ENCODE results near the gene PKNOX2. TPM values are rescaled to one million over a fixed set of nuclear protein-coding genes. Genes with fewer than 3 reads are reported as not detected.

Gene PKNOX2
- total and polyA plus RNA-seq, 4 donors: 0.14 to 0.29 (median 0.24) TPM

- DNase-seq (ENCODE audit: low spot score): no peak
- WGBS: 71% methylated on average over 7 of the region's 7 CpGs
Observed at GRCh38 chr11:125304136-125304535, 139.6 kb downstream of the PKNOX2 start.

More at GRCh38 chr11:125304136-125304535, 139.6 kb downstream of the PKNOX2 start:
- Histone ChIP-seq H3K9ac (ENCODE audit: low read depth in 1 of 2, low read length in 2 of 2) (no peak overlapping the region), H3K36me3 (ENCODE audit: control insufficient read depth in 4 of 4, insufficient read depth in 3 of 4, low read depth in 1 of 4, low read length in 3 of 4) (no peaks in the 10 kb centered on the region), H3K27me3 (ENCODE audit: control insufficient read depth in 4 of 4, insufficient read depth in 4 of 4, low read length in 3 of 4) (no peaks in the 10 kb centered on the region), H3K4me3 (ENCODE audit: low read depth in 1 of 3, low read length in 3 of 3) (no peak overlapping the region), H3K9me3 (ENCODE audit: control insufficient read depth in 4 of 4, low read length in 3 of 4) (no peaks in the 10 kb centered on the region), H3K27ac (ENCODE audit: low read depth in 1 of 2, low read length in 2 of 2) (no peak overlapping the region), H3K4me1 (ENCODE audit: control insufficient read depth in 4 of 4, insufficient read depth in 4 of 4, low read length in 3 of 4) (no peaks in the 10 kb centered on the region)
- TF ChIP-seq EGR1 (IDR thresholded peaks at IDR 0.05; ENCODE audit: low read depth in 2 of 2): no peak
- TF ChIP-seq FOXA1 (IDR thresholded peaks at IDR 0.05): no peak
- TF ChIP-seq, protein P1, sequence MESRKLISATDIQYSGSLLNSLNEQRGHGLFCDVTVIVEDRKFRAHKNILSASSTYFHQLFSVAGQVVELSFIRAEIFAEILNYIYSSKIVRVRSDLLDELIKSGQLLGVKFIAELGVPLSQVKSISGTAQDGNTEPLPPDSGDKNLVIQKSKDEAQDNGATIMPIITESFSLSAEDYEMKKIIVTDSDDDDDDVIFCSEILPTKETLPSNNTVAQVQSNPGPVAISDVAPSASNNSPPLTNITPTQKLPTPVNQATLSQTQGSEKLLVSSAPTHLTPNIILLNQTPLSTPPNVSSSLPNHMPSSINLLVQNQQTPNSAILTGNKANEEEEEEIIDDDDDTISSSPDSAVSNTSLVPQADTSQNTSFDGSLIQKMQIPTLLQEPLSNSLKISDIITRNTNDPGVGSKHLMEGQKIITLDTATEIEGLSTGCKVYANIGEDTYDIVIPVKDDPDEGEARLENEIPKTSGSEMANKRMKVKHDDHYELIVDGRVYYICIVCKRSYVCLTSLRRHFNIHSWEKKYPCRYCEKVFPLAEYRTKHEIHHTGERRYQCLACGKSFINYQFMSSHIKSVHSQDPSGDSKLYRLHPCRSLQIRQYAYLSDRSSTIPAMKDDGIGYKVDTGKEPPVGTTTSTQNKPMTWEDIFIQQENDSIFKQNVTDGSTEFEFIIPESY (IDR thresholded peaks at IDR 0.05): no peak
- TF ChIP-seq NR2F2 (IDR thresholded peaks at IDR 0.05): no peak
- TF ChIP-seq, protein P2, sequence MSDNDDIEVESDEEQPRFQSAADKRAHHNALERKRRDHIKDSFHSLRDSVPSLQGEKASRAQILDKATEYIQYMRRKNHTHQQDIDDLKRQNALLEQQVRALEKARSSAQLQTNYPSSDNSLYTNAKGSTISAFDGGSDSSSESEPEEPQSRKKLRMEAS (IDR thresholded peaks at IDR 0.05): no peak
- no peak for TF ChIP-seq HNF4A (conservative IDR thresholded peaks at IDR 0.05)
- TF ChIP-seq, protein P3, sequence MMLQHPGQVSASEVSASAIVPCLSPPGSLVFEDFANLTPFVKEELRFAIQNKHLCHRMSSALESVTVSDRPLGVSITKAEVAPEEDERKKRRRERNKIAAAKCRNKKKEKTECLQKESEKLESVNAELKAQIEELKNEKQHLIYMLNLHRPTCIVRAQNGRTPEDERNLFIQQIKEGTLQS (IDR thresholded peaks at IDR 0.05): no peak
- no peak for TF ChIP-seq FOXA2 (IDR thresholded peaks at IDR 0.05)
- TF ChIP-seq YY1 (IDR thresholded peaks at IDR 0.05): no peak
- TF ChIP-seq SP1 (IDR thresholded peaks at IDR 0.05): no peak
- no peak for TF ChIP-seq REST (IDR thresholded peaks at IDR 0.05)
- no peak for TF ChIP-seq CTCF (IDR thresholded peaks at IDR 0.05; ENCODE audit: low read depth, low read length, missing input control)
- no peak for TF ChIP-seq TAF1 (conservative IDR thresholded peaks at IDR 0.05)
- no peak for TF ChIP-seq GABPA (IDR thresholded peaks at IDR 0.05 in 1 of 2, conservative IDR thresholded peaks at IDR 0.05 in 1 of 2)
